ENCODE data around the gene HHATL. TPM values are rescaled to one million over a fixed set of nuclear protein-coding genes. Genes with fewer than 3 reads are reported as not detected.

Gene HHATL
- total and polyA plus RNA-seq, 2 of the 8 experiments (the other 6 are each of a cell fraction or from before 2014, with no cell fraction given) = 0.18 TPM; not detected in 1

GRCh38 chr3:42674146-42674545 lies 28.5 kb downstream of the HHATL start:
- Histone ChIP-seq H2BK20ac (ENCODE audit: low read length) (no peak overlapping the region), H2AK5ac (ENCODE audit: low read depth, low read length) (no peak overlapping the region), H3K4ac (replicated peaks; ENCODE audit: insufficient read length, low read depth, low read length) (no peak overlapping the region), H3K56ac (replicated peaks; ENCODE audit: insufficient read length, low read depth, low read length) (no peak overlapping the region), H3K23ac (ENCODE audit: insufficient read length) (no peak overlapping the region), H3K79me2 (ENCODE audit: control insufficient read depth in 1 of 2, insufficient read depth in 2 of 2, low read length in 2 of 2) (no peaks in the 10 kb centered on the region), H2BK15ac (ENCODE audit: low read length) (no peak overlapping the region), H3K27me3 (replicated peaks in 1 of 4; ENCODE audit: control insufficient read depth in 3 of 4, extremely low read depth in 1 of 4, insufficient read depth in 3 of 4, low read length in 3 of 4) (no peaks in the 10 kb centered on the region; a peak in 1 of 7 replicates), H3K9me3 (ENCODE audit: insufficient read depth in 2 of 2, low read depth in 1 of 2, low read length in 1 of 2) (peaks cover 2 to 5% of the 10 kb centered on the region in 2 experiments; a peak in 2 of 4 replicates), H2BK120ac (replicated peaks; ENCODE audit: low read depth, low read length) (no peak overlapping the region), H2BK12ac (ENCODE audit: low read depth, low read length) (no peak overlapping the region), H4K5ac (ENCODE audit: insufficient read length, low read depth, low read length) (no peak overlapping the region), H3K18ac (ENCODE audit: extremely low read depth, low read length) (no peak overlapping the region), H4K8ac (ENCODE audit: extremely low read depth, insufficient read depth, low read length) (no peak overlapping the region), H3K36me3 (ENCODE audit: control insufficient read depth in 2 of 4, insufficient read depth in 4 of 4, low read length in 3 of 4) (no peaks in the 10 kb centered on the region), H3K4me1 (replicated peaks in 1 of 4; ENCODE audit: control insufficient read depth in 3 of 4, insufficient read depth in 4 of 4, low read length in 3 of 4) (no peaks in the 10 kb centered on the region), H3K4me3 (ENCODE audit: extremely low read depth in 1 of 4, insufficient read depth in 2 of 4, low read depth in 3 of 4, low read length in 4 of 4) (no peak overlapping the region), H3K9ac (replicated peaks in 1 of 4; ENCODE audit: extremely low read depth in 1 of 4, low read depth in 3 of 4, low read length in 3 of 4) (no peak overlapping the region), H3K23me2 (ENCODE audit: low read depth, low read length) (no peaks in the 10 kb centered on the region), H3K79me1 (ENCODE audit: low read depth, low read length) (no peaks in the 10 kb centered on the region), H4K20me1 (replicated peaks in 1 of 2; ENCODE audit: control insufficient read depth in 1 of 2, insufficient read depth in 2 of 2, low read length in 2 of 2) (no peaks in the 10 kb centered on the region), H2BK5ac (ENCODE audit: low read depth, low read length) (no peak overlapping the region), H3K4me2 (ENCODE audit: insufficient read depth in 1 of 2, low read depth in 2 of 2, low read length in 2 of 2) (no peak overlapping the region), H3K14ac (ENCODE audit: insufficient read length) (no peak overlapping the region), H3K27ac (ENCODE audit: low read depth, low read length) (no peak overlapping the region), H4K91ac (replicated peaks; ENCODE audit: insufficient read length, low read length) (no peak overlapping the region), H2AFZ (ENCODE audit: low read length) (no peak overlapping the region)
- ChIA-PET POLR2A (ENCODE audit: partially characterized antibody) (no interaction called here), CTCF (ENCODE audit: partially characterized antibody) (no interaction called here)
- no peak for DNase-seq (ENCODE audit: low read depth in 1 of 2, low spot score in 2 of 2)
- 82% methylated on average over 3 of the region's 3 CpGs; no CpG with 5 or more reads in 1 of the 2 experiments for WGBS, 2 experiments (ENCODE audit: extremely low coverage in 1 of 2, insufficient coverage in 1 of 2, insufficient read length in 1 of 2, insufficient replicate concordance in 2 of 2, low coverage in 1 of 2, low lambda C conversion rate in 2 of 2, missing lambda C conversion rate in 1 of 2)
- TF ChIP-seq JUND (IDR thresholded peaks at IDR 0.05; ENCODE audit: low read length) = no peak
- no peak for TF ChIP-seq YY1 (IDR thresholded peaks at IDR 0.05; ENCODE audit: low read depth, low read length)
- no peak for TF ChIP-seq SP4 (IDR thresholded peaks at IDR 0.05; ENCODE audit: low read length)
- TF ChIP-seq BACH1 (IDR thresholded peaks at IDR 0.05; ENCODE audit: low read length) = no peak
- FAIRE-seq = no peak
